ENCODE data around the gene ADAMTSL4. TPM values are rescaled to one million over a fixed set of nuclear protein-coding genes. Genes with fewer than 3 reads are reported as not detected.

The ADAMTSL4 gene
- total RNA-seq, 4 donors from 2014 or later = 5.6 to 30.0 (median 10.7) TPM

GRCh38 chr1:150543500-150544143 lies 5.6 kb upstream of the ADAMTSL4 start:
- intact Hi-C loops (cut with DNase I; ENCODE audit: low total_unique reads) (no loop called here), in situ Hi-C loops (cut with MboI; ENCODE audit: low sequenced_read_pairs in 4 of 4) (no loop called here)
- peaks cover 3 to 6% of the 10 kb centered on the region in 2 donors for H3K4me1 ChIP-seq
- no peaks in the 10 kb centered on the region for H3K27me3 ChIP-seq
- DNase-seq = peak in 1 of 2 donors; percentile 68
- TF ChIP-seq, protein P1, sequence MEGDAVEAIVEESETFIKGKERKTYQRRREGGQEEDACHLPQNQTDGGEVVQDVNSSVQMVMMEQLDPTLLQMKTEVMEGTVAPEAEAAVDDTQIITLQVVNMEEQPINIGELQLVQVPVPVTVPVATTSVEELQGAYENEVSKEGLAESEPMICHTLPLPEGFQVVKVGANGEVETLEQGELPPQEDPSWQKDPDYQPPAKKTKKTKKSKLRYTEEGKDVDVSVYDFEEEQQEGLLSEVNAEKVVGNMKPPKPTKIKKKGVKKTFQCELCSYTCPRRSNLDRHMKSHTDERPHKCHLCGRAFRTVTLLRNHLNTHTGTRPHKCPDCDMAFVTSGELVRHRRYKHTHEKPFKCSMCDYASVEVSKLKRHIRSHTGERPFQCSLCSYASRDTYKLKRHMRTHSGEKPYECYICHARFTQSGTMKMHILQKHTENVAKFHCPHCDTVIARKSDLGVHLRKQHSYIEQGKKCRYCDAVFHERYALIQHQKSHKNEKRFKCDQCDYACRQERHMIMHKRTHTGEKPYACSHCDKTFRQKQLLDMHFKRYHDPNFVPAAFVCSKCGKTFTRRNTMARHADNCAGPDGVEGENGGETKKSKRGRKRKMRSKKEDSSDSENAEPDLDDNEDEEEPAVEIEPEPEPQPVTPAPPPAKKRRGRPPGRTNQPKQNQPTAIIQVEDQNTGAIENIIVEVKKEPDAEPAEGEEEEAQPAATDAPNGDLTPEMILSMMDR (IDR thresholded peaks at IDR 0.05 in 4 of 5, conservative IDR thresholded peaks at IDR 0.05 in 1 of 5) = no peak
- no peak for TF ChIP-seq POLR2A (IDR thresholded peaks at IDR 0.05)
- H3K27ac ChIP-seq = peak overlapping the region; percentile 5 to 16 (median 7)
- no peak overlapping the region for H3K4me3 ChIP-seq
- peak; percentile 38 to 52 for ATAC-seq
- H3K9me3 ChIP-seq = no peaks in the 10 kb centered on the region
- H3K36me3 ChIP-seq = no peaks in the 10 kb centered on the region

- no peak for ATAC-seq
Observed at GRCh38 chr1:150544204-150544603, 5.0 kb upstream of the ADAMTSL4 start.

GRCh38 chr1:150545486-150546032 lies 3.6 kb upstream of the ADAMTSL4 start:
- intact Hi-C loops (cut with DNase I; ENCODE audit: low total_unique reads) (no loop called here), in situ Hi-C loops (cut with MboI; ENCODE audit: low sequenced_read_pairs in 4 of 4) (no loop called here)
- no peak overlapping the region for H3K4me3 ChIP-seq
- H3K36me3 ChIP-seq = no peaks in the 10 kb centered on the region
- peaks cover 9 to 10% of the 10 kb centered on the region in 2 donors for H3K4me1 ChIP-seq
- no peak overlapping the region for H3K27ac ChIP-seq
- ATAC-seq = no peak
- DNase-seq = no peak
- TF ChIP-seq, protein P1 (IDR thresholded peaks at IDR 0.05 in 4 of 5, conservative IDR thresholded peaks at IDR 0.05 in 1 of 5) = no peak
- TF ChIP-seq POLR2A (IDR thresholded peaks at IDR 0.05) = no peak
- no peaks in the 10 kb centered on the region for H3K27me3 ChIP-seq
- H3K9me3 ChIP-seq = no peaks in the 10 kb centered on the region

More at GRCh38 chr1:150544204-150544603, 5.0 kb upstream of the ADAMTSL4 start:
- Histone ChIP-seq H3K27me3 (no peaks in the 10 kb centered on the region), H3K36me3 (no peaks in the 10 kb centered on the region), H3K9me3 (no peaks in the 10 kb centered on the region), H3K27ac (peak overlapping the region in 1 of 4 donors; percentile 8), H3K4me3 (no peak overlapping the region), H3K4me1 (peaks cover 3 to 6% of the 10 kb centered on the region in 2 donors)
- in situ Hi-C loops (cut with MboI; ENCODE audit: low sequenced_read_pairs in 4 of 4) (no loop called here), intact Hi-C loops (cut with DNase I; ENCODE audit: low total_unique reads) (no loop called here)
- TF ChIP-seq, protein P1 (IDR thresholded peaks at IDR 0.05 in 4 of 5, conservative IDR thresholded peaks at IDR 0.05 in 1 of 5) = no peak
- no peak for TF ChIP-seq POLR2A (IDR thresholded peaks at IDR 0.05)
- no peak for DNase-seq

- no peak overlapping the region for H3K27ac ChIP-seq
- H3K4me1 ChIP-seq = peaks cover 9 to 13% of the 10 kb centered on the region in 2 donors
- no peak for ATAC-seq
- no peak for TF ChIP-seq POLR2A (IDR thresholded peaks at IDR 0.05)
- TF ChIP-seq, protein P1 (IDR thresholded peaks at IDR 0.05 in 4 of 5, conservative IDR thresholded peaks at IDR 0.05 in 1 of 5) = no peak
- H3K36me3 ChIP-seq = no peaks in the 10 kb centered on the region
- in situ Hi-C loops (cut with MboI; ENCODE audit: low sequenced_read_pairs in 4 of 4) (no loop called here), intact Hi-C loops (cut with DNase I; ENCODE audit: low total_unique reads) (no loop called here)
- no peak overlapping the region for H3K4me3 ChIP-seq
- H3K27me3 ChIP-seq = no peaks in the 10 kb centered on the region
- H3K9me3 ChIP-seq = no peaks in the 10 kb centered on the region
- DNase-seq = no peak
Observed at GRCh38 chr1:150546294-150546937, 2.8 kb upstream of the ADAMTSL4 start.

Data from gastrocnemius medialis (tissue), 4 donors.